Measurements from ENCODE around the gene STOML3.

DNA sequence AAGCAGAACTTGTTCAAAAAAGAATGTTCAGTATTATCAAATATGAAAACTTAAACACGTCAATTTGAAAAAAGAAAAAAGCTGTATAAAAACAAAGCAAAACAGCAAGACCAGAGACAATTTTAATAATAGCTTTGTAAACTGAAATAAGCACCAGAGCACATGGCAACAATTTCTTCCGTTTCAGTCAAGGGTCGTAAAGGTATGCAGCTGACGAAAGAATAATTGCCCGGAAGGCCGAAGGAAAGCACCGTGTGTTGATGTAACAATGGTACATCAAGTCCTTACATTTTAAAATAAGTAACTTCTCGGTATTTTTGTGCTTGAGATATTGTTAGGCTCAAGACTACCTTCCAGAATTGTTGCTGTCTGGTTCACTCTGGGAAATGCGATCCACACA, 45.6 kb upstream of the STOML3 start:
- TF ChIP-seq, protein P1, sequence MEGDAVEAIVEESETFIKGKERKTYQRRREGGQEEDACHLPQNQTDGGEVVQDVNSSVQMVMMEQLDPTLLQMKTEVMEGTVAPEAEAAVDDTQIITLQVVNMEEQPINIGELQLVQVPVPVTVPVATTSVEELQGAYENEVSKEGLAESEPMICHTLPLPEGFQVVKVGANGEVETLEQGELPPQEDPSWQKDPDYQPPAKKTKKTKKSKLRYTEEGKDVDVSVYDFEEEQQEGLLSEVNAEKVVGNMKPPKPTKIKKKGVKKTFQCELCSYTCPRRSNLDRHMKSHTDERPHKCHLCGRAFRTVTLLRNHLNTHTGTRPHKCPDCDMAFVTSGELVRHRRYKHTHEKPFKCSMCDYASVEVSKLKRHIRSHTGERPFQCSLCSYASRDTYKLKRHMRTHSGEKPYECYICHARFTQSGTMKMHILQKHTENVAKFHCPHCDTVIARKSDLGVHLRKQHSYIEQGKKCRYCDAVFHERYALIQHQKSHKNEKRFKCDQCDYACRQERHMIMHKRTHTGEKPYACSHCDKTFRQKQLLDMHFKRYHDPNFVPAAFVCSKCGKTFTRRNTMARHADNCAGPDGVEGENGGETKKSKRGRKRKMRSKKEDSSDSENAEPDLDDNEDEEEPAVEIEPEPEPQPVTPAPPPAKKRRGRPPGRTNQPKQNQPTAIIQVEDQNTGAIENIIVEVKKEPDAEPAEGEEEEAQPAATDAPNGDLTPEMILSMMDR (IDR thresholded peaks at IDR 0.05): no peak
- no peak for TF ChIP-seq POLR2A (IDR thresholded peaks at IDR 0.05)

Data from Peyer's patch (tissue), 4 donors.